GM19463 (cell line): Measurements from ENCODE around the gene VPS54.
A peak's percentile ranks its signal among the peaks of the same experiment; 100 is the strongest.

Experiments
- ATAC-seq: cut with Tn5 transposase; IDR thresholded peaks from one replicate; pipeline ENCODE4 v1.9.1; 2021; ENCODE audit warnings: mild to moderate bottlenecking, moderate library complexity; ENCODE audit not compliant: unreplicated experiment

VPS54 gene

GRCh38 chr2:63926815-63927214 is 92.4 kb downstream of the VPS54 start:
- no peak for ATAC-seq

DNA sequence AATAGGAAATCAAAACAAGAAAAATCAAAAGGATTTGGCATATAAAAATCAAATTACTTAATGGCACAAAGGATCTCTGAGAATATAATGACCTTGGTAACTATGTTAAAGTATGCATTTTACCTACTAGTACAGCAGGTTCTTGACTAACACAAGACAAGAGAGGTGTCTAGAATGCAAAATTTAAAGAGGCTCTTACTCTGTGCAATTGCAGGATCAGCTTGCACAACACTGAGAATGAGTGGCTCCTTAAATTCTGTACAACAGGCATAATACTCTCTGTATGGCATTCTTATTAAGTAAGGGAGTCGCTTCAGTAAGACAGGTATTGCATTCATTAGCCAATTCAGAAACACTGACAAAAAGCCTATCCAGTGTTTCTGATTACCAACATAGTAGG is 104.9 kb downstream of the VPS54 start:
- ATAC-seq: no peak

GRCh38 chr2:63903003-63903402 is 116.2 kb downstream of the VPS54 start:
- ATAC-seq: peak; percentile 76

DNA sequence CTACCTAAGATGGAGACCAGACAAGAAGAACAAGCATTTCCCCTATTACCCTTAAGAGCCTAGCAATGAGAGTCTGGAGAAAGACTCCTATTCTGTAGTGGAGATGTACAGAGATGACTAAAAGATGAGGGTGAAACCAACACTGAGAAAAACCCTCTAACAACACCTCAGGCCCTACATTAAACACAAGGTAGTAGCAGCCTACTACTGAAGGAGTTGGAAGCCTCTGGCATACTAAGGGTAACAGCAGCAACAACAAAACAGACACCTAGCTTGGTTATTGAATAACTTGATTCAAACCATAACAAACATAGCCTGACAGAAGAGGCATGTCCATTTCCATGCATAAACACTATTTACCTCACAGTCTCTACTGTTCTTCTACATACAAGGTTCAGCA is 117.1 kb downstream of the VPS54 start:
- ATAC-seq: no peak

- ATAC-seq: no peak
These were observed 119.6 kb downstream of the VPS54 start for GRCh38 chr2:63899639-63900038.

- no peak for ATAC-seq
These were observed 120.4 kb downstream of the VPS54 start for GRCh38 chr2:63898839-63899238.

DNA sequence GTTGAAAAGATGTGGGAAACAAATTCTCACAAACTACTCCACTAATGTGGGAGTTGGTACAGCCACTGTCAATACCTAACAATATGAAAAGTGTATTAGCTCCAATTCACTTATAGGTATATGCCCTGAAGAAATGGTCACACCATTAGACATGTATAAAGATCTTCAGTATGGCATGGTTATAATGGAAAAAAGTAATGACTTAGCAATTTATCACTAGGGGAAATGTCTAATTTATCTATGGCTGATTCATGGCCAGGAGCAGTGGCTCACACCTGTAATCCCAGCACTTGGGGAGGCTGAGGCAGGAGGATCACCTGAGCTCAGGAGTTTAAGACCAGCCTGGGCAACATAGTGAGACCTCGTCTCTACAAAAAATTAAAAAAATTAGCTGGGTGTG is 125.1 kb downstream of the VPS54 start:
- ATAC-seq: no peak

GRCh38 chr2:63893163-63893562 is 126.1 kb downstream of the VPS54 start:
- no peak for ATAC-seq

DNA sequence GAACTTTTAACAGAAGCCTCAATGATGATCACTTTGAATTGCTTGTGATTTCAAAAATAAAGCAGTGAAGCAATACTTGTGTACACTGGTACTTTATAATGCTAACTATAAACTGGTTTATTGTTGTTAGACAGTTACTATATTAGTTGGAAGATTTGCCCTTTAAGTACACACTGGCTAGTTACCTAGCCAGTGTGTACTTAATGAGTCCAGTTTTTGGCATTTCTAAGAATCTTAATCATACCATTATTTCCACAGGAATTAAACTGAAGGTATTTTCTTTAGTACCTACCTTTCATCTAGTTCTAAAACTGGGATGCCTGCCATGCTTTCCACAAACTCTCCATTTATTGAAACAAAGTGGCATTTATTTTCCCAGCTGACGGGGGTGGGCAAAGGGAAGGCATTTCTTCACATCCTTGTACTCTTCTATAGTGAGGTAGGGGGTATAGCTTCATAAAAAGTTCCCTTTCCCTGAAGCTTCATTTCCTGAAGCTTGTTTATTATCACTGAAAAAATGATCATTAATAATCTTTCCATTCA is 127.7 kb downstream of the VPS54 start:
- ATAC-seq: no peak

GRCh38 chr2:63890678-63891077 is 128.6 kb downstream of the VPS54 start:
- no peak for ATAC-seq

DNA sequence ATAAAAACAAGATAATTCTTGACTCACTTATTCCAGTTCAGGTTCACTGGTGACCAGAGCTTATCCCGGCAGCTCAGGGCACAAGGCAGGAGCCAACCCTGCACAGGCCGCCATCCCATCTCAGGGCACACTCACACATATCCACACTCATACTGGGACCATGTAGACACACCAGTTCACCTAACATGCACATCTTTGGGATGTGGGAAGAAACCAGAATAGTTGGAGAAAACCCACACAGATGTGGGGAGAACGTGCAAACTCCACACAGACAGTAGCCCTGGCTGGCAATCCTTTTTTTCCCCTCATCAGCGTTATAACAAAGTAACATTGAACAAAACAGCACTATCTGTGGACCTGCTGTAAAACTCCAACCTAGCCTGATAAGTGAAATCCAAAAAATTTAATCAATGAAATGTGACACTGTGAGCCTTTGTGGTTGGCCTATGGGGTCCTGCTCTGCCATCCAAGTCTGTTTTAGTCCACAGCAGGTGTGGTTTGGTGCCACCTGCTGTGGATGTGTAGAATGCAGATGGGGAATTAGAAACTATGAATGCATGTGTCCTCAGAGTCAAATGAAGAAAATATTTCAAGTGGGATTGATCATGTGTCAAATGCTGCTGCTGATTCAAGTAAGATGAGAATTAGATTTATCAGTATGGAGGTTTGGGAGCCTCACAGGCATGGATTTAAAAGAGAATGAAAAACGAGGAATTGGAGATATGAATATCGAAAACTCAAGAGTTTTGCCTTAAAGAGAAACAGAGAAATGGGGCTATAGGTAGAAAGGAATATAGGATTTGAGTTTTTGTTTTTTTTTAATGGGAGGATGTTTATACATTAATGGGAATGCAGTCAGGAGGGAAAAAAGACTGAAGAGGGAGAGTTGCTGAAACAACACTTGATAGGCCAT is 130.5 kb downstream of the VPS54 start:
- peak; percentile 80 for ATAC-seq

GRCh38 chr2:63888053-63888452 is 131.2 kb downstream of the VPS54 start:
- no peak for ATAC-seq

DNA sequence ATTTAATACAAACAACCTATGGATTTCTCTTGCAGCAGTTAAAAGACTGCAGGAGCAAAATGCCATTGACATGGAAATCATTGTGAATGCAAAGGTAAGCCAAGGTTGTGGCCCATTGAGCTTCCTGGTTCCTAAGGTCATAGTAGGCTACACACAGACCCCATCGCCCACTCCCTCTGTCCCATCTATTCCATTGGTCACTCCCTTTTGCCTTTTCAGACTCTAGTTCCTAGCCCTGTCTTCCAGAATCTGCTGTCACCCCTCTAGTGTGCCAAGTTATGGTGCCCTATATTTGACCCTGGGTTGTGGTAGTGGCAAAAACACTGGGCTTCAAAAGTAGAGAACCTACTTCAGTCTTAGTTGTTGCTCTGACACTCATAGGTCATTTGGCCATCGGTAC is 132.8 kb downstream of the VPS54 start:
- no peak for ATAC-seq

DNA sequence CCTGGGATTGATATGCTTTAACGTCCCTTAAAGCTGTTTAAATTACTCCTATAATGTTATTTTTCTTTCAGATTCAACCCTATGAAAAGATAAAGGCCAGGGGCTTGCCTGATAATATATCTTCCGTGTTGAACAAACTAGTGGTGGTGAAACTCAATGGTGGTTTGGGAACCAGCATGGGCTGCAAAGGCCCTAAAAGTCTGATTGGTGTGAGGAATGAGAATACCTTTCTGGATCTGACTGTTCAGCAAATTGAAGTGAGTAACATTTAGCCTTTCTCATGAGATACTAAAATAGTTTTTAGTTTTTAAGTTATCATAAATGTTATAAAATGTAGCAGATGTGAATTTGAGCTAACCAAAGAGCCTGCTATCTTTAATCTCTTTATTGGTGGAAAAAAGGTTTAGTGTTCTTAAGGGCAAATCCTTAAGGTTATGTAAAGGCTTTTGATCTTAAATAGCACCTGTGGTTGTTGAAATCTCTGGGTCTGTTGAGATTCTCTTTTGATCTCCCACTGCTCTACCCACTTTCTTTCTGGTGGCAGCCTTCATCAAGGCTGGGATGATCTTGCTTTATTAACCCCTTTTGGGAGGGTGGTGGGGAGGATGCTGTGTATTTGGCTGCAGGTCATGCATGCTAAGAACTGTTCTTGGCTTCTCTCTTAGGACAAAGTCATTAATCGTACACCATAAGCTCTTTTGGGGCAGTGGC is 136.7 kb downstream of the VPS54 start:
- no peak for ATAC-seq

DNA sequence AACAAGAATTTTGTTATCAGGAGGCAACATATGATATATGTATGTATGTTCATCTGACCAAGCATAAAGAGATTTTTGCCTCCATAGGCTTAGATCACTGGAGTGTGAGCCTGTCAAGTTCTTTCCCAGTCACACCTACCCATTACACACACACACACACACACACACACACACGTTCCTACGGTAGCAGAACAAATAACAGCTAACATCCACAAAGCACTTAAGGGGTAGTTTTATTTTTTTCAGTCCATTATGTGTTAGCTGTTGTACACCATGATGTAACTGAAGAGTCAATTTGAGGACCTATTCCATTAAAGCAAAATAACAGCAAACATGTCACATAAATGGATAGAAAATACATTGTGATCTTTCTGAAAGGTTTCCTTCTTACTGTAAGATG is 138.0 kb downstream of the VPS54 start:
- no peak for ATAC-seq

DNA sequence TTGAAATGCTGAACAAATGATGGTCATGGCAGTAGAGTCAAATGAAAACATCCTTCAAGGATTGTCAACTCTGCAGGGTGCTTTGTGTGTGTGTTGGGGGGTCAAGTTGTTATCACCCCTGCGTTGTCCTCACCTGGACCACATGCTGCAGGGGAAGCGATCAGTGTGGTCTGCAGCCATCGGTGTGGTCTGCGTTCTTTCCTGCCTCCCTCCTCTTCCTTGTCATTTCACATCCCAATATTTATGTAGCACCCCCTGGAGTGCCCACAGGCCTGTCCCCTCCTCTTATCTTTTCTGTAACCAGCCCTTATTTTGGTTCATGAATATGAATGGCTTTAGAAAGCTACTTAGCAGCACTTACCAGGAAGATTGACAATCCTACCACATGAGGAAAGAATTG is 138.6 kb downstream of the VPS54 start:
- no peak for ATAC-seq

DNA sequence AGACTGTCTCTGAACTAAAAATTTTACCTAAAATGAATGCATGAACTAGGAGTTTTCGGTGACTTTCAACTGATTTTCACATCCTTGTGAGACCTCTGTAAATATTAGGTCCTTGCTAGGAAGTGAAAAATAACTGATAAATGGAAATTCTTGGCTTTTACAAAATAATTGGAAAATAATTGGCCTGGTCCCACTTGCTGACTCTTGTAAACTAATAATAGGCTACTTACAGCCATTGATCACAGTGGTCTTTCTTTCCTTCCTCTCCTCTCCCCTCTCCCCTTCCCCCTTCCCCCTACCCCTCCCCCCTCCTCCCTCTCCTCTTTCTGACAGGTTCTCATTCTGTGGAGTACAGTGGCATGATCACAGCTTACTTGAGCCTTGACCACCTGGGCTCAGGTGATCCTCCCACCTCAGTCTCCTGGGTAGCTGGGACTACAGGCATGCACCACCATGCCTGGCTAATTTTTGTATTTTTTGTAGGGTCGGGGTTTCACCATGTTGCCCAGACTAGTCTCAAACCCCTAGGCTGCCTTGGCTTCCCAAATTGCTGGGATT is 139.3 kb downstream of the VPS54 start:
- ATAC-seq: no peak

GRCh38 chr2:63878486-63878885 is 140.7 kb downstream of the VPS54 start:
- ATAC-seq: no peak

GRCh38 chr2:63876311-63876710 is 142.9 kb downstream of the VPS54 start:
- no peak for ATAC-seq

- ATAC-seq: no peak
These were observed 143.5 kb downstream of the VPS54 start for GRCh38 chr2:63875559-63876245.

DNA sequence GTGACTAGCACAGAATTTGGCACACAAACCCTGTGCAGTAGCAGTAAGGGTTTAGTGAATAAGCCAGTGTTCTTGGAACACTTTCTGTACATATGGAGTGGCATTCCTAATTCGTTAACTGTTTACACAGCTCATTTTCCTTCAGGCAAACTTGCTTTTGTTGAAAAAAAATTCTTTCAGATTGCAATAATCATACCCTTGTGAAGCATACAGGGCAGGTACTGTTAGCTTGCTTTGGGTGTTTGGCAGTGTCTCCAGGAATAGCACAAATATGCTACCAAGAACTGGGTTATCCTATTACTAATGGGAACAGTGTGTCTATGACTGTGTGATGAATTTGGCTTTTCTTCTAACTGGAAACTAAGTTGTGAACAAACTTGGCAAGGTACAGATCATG is 144.1 kb downstream of the VPS54 start:
- no peak for ATAC-seq
